ACHN (cell line): Measurements from ENCODE around the gene SMIM45.

Source experiments
- DNase-seq: peaks from one replicate; pipeline ENCODE4 v3.0.0-alpha.2; 2015
- in situ Hi-C: cut with HindIII; loops from 2 replicates; pipeline ENCODE4 v1.10.0; 2017; ENCODE audit warnings: low sequenced_read_pairs, low pct_ligation_motif_present, low pct_unique_long_range_greater_than_20kb

SMIM45 gene

GRCh38 chr22:41951898-41952474 lies at the start of gene SMIM45:
TSS of gene SMIM45 (plus strand) at chr22:41952150.
- in situ Hi-C loops, result no loop called here
- no peak for DNase-seq

- in situ Hi-C loops, result no loop called here
- no peak for DNase-seq
Measured at GRCh38 chr22:41902932-41903421, 49.0 kb upstream of the SMIM45 start.

GRCh38 chr22:41904450-41905410 lies 47.2 kb upstream of the SMIM45 start:
- in situ Hi-C loops, result no loop called here

GRCh38 chr22:41905411-41906202 lies 46.3 kb upstream of the SMIM45 start:
- in situ Hi-C loops, result no loop called here
- DNase-seq, result no peak

More at GRCh38 chr22:41904450-41905410, 47.2 kb upstream of the SMIM45 start:
- DNase-seq, result no peak

- in situ Hi-C loops, result no loop called here
- DNase-seq, result no peak
Measured at GRCh38 chr22:41906822-41907221, 45.1 kb upstream of the SMIM45 start.

- no peak for DNase-seq
- in situ Hi-C loops, result no loop called here
Measured at GRCh38 chr22:41907436-41908401, 44.2 kb upstream of the SMIM45 start.

GRCh38 chr22:41908411-41909309 lies 43.3 kb upstream of the SMIM45 start:
- in situ Hi-C loops, result no loop called here
- DNase-seq, result no peak

GRCh38 chr22:41909310-41910049 lies 42.5 kb upstream of the SMIM45 start:
- no peak for DNase-seq
- in situ Hi-C loops, result no loop called here

- in situ Hi-C loops, result no loop called here
- no peak for DNase-seq
Measured at GRCh38 chr22:41910050-41911000, 41.6 kb upstream of the SMIM45 start.

- in situ Hi-C loops, result no loop called here
- DNase-seq, result no peak
Measured at GRCh38 chr22:41911001-41911611, 40.8 kb upstream of the SMIM45 start.

GRCh38 chr22:41912338-41913039 lies 39.5 kb upstream of the SMIM45 start:
- DNase-seq, result no peak
- in situ Hi-C loops, result no loop called here

GRCh38 chr22:41913040-41913719 lies 38.8 kb upstream of the SMIM45 start:
- in situ Hi-C loops, result no loop called here
- DNase-seq, result no peak

GRCh38 chr22:41913842-41914534 lies 38.0 kb upstream of the SMIM45 start:
- in situ Hi-C loops, result no loop called here
- no peak for DNase-seq
